Peyer's patch (tissue), 4 donors: ENCODE results near the gene DYNLL1. TPM values are rescaled to one million over a fixed set of nuclear protein-coding genes. Genes with fewer than 3 reads are reported as not detected.

Experiments
- DNase-seq, 3 donors: peaks; one replicate each; pipeline ENCODE4 v3.0.0-alpha.2; 2017 to 2019
- H3K27ac ChIP-seq, 4 donors: fragments of 200-600 bp; sonication (generic); one replicate each; pipeline ENCODE4 v1.5.1; 2016 to 2019
- H3K27me3 ChIP-seq, 2 donors: fragments of 200-600 bp; sonication (generic); one replicate each; pipeline ENCODE4 v1.5.1; 2019
- H3K36me3 ChIP-seq, 3 donors: fragments of 200-600 bp; sonication (generic); one replicate each; pipeline ENCODE4 v1.5.1; 2016 to 2019
- H3K4me1 ChIP-seq, 4 donors: fragments of 200-600 bp; sonication (generic); one replicate each; pipeline ENCODE4 v1.5.1; 2016 to 2019
- H3K4me3 ChIP-seq, 4 donors: fragments of 200-600 bp; sonication (generic); 1 replicate in 3 of 4; 2 replicates in 1 of 4; pipeline ENCODE4 v1.5.1; 2016 to 2019; ENCODE audit warnings: mild to moderate bottlenecking in 1 of 4
- H3K9me3 ChIP-seq, 4 donors: fragments of 200-600 bp; sonication (generic); one replicate each; pipeline ENCODE4 v1.5.1; 2016 to 2019; ENCODE audit warnings: mild to moderate bottlenecking in 1 of 4
- CTCF ChIP-seq, 6 experiments: fragments of 450-650 bp in 4 of 6; fragments of 200-600 bp in 2 of 6; sonication (generic) in 1 of 6; IDR thresholded peaks; one replicate each; pipeline ENCODE4 v1.5.1; 2017 to 2019; ENCODE audit warnings: antibody characterized with exemption in 6 of 6, mild to moderate bottlenecking in 3 of 6, moderate library complexity in 1 of 6
- POLR2A ChIP-seq, 2 donors: fragments of 450-650 bp; IDR thresholded peaks; one replicate each; pipeline ENCODE4 v1.5.1; 2017; ENCODE audit warnings: antibody characterized with exemption in 2 of 2, mild to moderate bottlenecking in 2 of 2, moderate library complexity in 2 of 2
- total RNA-seq, 4 donors: library from RNA; depleted of rRNA; stranded (reverse); fragments of >200 nt; gene quantifications; one replicate each; pipeline ENCODE4 v1.1.0, GENCODE V29; 2016

DYNLL1 gene
- total RNA-seq, 4 donors from 2014 or later: 128 to 212 (median 199) TPM

GRCh38 chr12:120534203-120534702, 38.3 kb downstream of the DYNLL1 start, which contains the start of gene RNF10:
Gene RNF10 (plus strand): TSS chr12:120534356. CDS start chr12:120534812, 456 bp downstream.
- H3K27ac ChIP-seq: peak within 1 kb of the TSS; percentile 91 to 98 (median 94)
- DNase-seq: peak; percentile 78 to 92 (median 83)
- H3K36me3 ChIP-seq: no peaks in the 10 kb centered on the region
- no peak for TF ChIP-seq CTCF (IDR thresholded peaks at IDR 0.05)
- peak; percentile 98 for TF ChIP-seq POLR2A (IDR thresholded peaks at IDR 0.05)
- no peaks in the 10 kb centered on the region for H3K9me3 ChIP-seq
- H3K4me3 ChIP-seq: peak within 1 kb of the TSS; percentile 81 to 96 (median 88)
- peaks cover 6 to 39% (median 17%) of the 10 kb centered on the region in 4 donors for H3K4me1 ChIP-seq
- no peaks in the 10 kb centered on the region for H3K27me3 ChIP-seq

DNA sequence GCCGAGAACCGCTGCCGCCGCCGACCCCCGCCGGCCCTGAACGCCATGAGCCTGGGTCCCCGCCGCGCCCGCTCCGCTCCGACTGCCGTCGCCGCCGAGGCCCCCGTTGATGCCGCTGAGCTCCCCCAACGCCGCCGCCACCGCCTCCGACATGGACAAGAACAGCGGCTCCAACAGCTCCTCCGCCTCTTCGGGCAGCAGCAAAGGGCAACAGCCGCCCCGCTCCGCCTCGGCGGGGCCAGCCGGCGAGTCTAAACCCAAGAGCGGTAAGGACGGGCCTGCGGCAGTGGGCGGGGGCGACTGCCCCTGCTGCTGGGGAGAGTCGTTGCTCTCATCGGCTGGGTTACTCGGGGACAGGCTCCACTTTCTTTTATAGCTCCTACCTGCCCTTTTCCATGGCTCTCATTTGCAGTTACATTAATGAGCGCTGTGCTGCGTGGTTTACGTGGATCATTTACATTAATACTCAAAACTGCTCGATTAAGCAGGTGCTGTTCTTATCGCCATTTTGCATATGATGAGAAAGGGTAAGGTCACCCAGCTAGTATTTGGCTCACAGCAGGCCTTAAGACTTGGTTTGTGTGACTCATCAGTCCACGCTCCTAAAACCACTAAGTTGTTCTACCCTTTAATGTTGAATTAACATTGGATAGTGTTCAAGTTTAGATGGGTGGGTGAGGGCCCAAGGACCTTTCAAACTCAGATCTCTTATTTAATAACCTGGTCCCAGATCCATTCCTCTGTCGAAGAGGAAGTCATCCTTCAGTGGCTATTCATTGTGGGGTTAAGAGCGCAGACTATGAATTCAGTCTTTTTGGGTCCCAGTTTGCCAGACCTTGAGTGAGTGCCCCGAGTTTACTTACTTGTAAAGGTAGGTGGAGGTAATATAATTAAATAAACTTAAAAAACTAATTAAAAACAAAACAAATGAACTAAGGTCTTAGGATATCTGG, 39.1 kb downstream of the DYNLL1 start:
- H3K27me3 ChIP-seq: no peaks in the 10 kb centered on the region
- no peaks in the 10 kb centered on the region for H3K36me3 ChIP-seq
- peaks cover 6 to 46% (median 19%) of the 10 kb centered on the region in 4 donors for H3K4me1 ChIP-seq
- TF ChIP-seq POLR2A (IDR thresholded peaks at IDR 0.05) (peak in 1 of 2 donors; percentile 7), CTCF (IDR thresholded peaks at IDR 0.05) (peak in 1 of 6 experiments; percentile 16)
- DNase-seq: peak; percentile 41 to 73 (median 65)
- H3K27ac ChIP-seq: peak overlapping the region; percentile 91 to 98 (median 94)
- H3K4me3 ChIP-seq: peak overlapping the region; percentile 81 to 96 (median 88)
- no peaks in the 10 kb centered on the region for H3K9me3 ChIP-seq

- H3K27ac ChIP-seq: peak overlapping the region in 2 of 4 donors; percentile 96 to 98
- TF ChIP-seq CTCF (IDR thresholded peaks at IDR 0.05) (no peak), POLR2A (IDR thresholded peaks at IDR 0.05) (no peak)
- no peaks in the 10 kb centered on the region for H3K9me3 ChIP-seq
- peak overlapping the region; percentile 81 to 96 (median 88) for H3K4me3 ChIP-seq
- H3K36me3 ChIP-seq: no peaks in the 10 kb centered on the region
- no peaks in the 10 kb centered on the region for H3K27me3 ChIP-seq
- DNase-seq: peak in 2 of 3 donors; percentile 50 to 67
- H3K4me1 ChIP-seq: peaks cover 6 to 59% (median 19%) of the 10 kb centered on the region in 4 donors
Observed at GRCh38 chr12:120536064-120536791, 40.3 kb downstream of the DYNLL1 start.

DNA sequence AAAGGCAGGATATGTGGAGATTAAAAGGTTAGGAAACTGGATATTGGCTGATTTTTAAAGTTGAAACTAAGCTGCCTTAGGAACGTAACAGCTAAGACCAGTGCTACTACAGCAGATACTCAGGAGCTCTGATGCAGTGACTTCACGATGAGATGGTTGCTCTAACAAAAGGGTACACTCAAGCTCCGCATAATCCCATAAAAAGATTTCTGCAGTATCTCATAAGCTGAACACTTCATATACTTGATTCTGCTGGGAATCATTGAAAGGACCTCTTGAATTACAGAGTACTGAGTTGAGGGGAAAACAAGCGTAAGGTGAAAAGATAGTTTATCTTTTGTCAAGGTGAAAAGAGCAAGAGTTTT, 41.9 kb downstream of the DYNLL1 start:
- no peak for DNase-seq
- Histone ChIP-seq H3K27ac (peak overlapping the region; percentile 37 to 74 (median 66)), H3K27me3 (no peaks in the 10 kb centered on the region), H3K36me3 (peaks cover 0 to 8% (median 0%) of the 10 kb centered on the region in 3 donors), H3K9me3 (no peaks in the 10 kb centered on the region), H3K4me3 (peak overlapping the region in 3 of 4 donors; percentile 11 to 96 (median 84)), H3K4me1 (peaks cover 6 to 63% (median 19%) of the 10 kb centered on the region in 4 donors)
- TF ChIP-seq POLR2A (IDR thresholded peaks at IDR 0.05) (no peak), CTCF (IDR thresholded peaks at IDR 0.05) (no peak)
